Nucleus accumbens (tissue), 56 donors: ENCODE measurements around the gene VAV2.
A peak's percentile ranks its signal among the peaks of the same experiment; 100 is the strongest.

Experiments used
- DNase-seq, 56 donors: peaks; one replicate each; lab custom pipeline; 2025; lab: John Stamatoyannopoulos, UW

The VAV2 gene

GRCh38 chr9:133826289-133827085 is 165.6 kb downstream of the VAV2 start:
- peak in 1 of 56 donors; percentile 11 for DNase-seq

- no peak for DNase-seq
These were observed 166.4 kb downstream of the VAV2 start for GRCh38 chr9:133825555-133826218.

GRCh38 chr9:133824802-133825186 is 167.3 kb downstream of the VAV2 start:
- DNase-seq, result no peak

- no peak for DNase-seq
These were observed 167.9 kb downstream of the VAV2 start for GRCh38 chr9:133824106-133824801.

GRCh38 chr9:133823189-133824105 is 168.7 kb downstream of the VAV2 start:
- no peak for DNase-seq

GRCh38 chr9:133822430-133823065 is 169.6 kb downstream of the VAV2 start:
- DNase-seq, result no peak

GRCh38 chr9:133821601-133822429 is 170.3 kb downstream of the VAV2 start:
- DNase-seq, result no peak

GRCh38 chr9:133819923-133820322 is 172.2 kb downstream of the VAV2 start:
- DNase-seq, result no peak

- DNase-seq, result no peak
These were observed 173.7 kb downstream of the VAV2 start for GRCh38 chr9:133818444-133818843.

GRCh38 chr9:133815781-133816180 is 176.3 kb downstream of the VAV2 start:
- no peak for DNase-seq

- no peak for DNase-seq
These were observed 177.4 kb downstream of the VAV2 start for GRCh38 chr9:133814586-133815208.

- DNase-seq, result no peak
These were observed 178.2 kb downstream of the VAV2 start for GRCh38 chr9:133813749-133814585.

- DNase-seq, result no peak
These were observed 179.0 kb downstream of the VAV2 start for GRCh38 chr9:133812941-133813748.

- no peak for DNase-seq
These were observed 179.9 kb downstream of the VAV2 start for GRCh38 chr9:133812077-133812868.

- no peak for DNase-seq
These were observed 180.7 kb downstream of the VAV2 start for GRCh38 chr9:133811471-133811870.
